GM10266 (cell line): ENCODE data around the gene TMEM63A.

Experiments
- DNase-seq: peaks from one replicate; pipeline ENCODE4 v3.0.0; 2012; ENCODE audit errors: extremely low spot score
- CTCF ChIP-seq: IDR thresholded peaks from 2 replicates; pipeline ENCODE4 v1.5.1; 2012; ENCODE audit warnings: mild to moderate bottlenecking, low read depth; ENCODE audit not compliant: control insufficient read depth, insufficient read depth; ENCODE audit errors: missing control alignments

Gene TMEM63A

DNA sequence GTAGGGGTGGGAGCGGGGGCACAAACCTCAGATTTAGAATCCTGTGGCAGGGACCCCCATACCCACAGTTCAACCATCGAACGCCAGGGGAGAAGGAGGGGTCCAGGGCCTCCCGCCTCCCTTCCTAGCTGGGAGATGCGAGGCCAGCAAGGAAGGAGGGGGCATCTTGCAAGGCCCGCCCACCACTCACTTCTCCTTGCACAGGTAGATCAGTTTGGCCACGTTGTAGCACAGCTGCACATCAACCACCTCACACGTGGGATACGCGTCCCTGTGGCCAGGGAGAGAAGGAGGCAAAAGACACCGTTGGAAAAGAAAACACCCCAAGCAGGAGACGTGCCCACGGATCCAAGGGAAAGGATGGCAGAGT lies 19.6 kb downstream of the TMEM63A start:
- DNase-seq, result no peak
- no peak for TF ChIP-seq CTCF

DNA sequence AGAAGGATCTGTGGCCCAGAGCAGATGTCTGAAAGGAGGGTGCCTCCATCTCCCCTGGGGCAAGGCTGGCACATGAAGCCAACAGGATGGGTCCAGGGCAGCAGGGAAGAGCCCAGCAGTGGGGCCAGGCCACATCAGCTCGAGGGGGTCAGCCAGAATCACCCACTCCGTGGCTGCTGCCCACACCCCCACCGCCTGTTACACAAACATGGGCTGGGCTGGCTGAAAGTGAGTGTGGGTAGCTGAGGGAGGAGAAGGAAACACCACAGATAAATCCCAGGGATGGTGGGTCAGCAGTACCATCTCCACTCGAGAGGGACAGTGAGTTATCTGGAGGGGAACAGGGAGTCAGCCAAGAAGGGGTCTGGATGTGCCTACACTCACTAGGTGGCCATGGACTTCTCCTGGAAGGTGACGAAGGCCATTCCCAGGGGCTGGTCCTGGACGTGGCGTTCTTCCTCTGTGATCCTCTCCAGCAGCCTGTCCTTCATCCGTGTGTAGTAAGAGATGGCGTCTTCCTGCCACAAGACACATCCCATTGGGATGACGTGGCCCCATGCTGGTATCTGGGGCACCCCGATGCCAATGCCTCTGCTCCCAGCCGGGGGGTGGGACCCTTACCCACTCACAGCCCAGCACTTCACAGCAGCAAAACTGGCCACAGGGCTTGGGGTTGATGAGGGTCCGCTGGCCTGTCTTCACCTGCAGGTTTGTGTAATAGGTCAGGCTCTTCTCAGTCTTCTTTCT lies 20.2 kb downstream of the TMEM63A start:
- TF ChIP-seq CTCF, result no peak
- DNase-seq, result no peak

- no peak for DNase-seq
- TF ChIP-seq CTCF, result no peak
Observed at GRCh38 chr1:225860876-225861441, 21.2 kb downstream of the TMEM63A start.

- TF ChIP-seq CTCF, result no peak
- no peak for DNase-seq
Observed at GRCh38 chr1:225860107-225860506, 22.1 kb downstream of the TMEM63A start.

DNA sequence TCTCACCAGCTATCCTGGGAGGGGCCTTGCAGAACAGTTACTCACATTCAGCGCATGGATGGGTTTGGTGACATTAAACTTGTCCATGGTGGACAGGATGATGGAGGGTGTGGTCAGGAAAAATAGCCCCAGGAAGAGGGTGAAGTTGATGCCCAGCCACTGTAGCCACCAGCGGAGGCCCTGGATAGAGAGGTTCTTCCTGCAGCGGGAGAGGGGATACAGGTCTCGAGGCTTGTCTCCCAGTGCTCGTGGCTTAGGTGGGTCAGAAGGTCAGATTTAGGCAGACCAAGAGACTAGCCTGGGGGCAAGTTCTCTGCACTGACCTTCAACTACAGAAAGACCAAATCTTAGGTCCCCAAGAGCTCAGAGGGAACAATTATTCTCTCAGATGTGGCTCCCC lies 23.0 kb downstream of the TMEM63A start:
- TF ChIP-seq CTCF, result no peak
- DNase-seq, result no peak

DNA sequence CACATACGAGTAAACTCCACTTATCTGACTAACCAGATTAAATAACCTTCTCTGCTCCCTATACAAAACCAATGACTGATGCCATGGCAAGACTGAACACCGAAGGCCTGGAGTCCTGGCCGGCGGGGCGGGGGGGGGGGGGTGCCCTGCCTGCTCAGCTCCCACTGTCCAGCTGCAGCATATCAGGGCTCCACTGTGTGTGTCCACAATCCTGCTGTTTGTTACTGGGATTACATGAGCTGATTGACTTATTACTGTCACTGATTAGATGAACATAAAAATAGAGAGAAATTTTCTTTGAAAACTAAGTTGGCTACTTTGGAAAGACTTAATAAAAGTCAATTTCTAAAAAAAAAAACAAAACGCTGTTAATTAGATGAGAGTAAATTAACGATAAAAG lies 24.9 kb downstream of the TMEM63A start:
- no peak for DNase-seq
- TF ChIP-seq CTCF, result no peak

GRCh38 chr1:225855503-225856300 lies 26.5 kb downstream of the TMEM63A start:
- no peak for TF ChIP-seq CTCF
- no peak for DNase-seq
